Hepatocyte (in vitro differentiated cells): ENCODE measurements around the gene CALY.

Experiments
- CTCF ChIP-seq: fragments of 200-600 bp; sonication (generic); IDR thresholded peaks from 2 replicates; pipeline ENCODE4 v1.5.1; 2016; ENCODE audit warnings: antibody characterized with exemption, mild to moderate bottlenecking; ENCODE audit not compliant: poor library complexity
- EZH2 ChIP-seq: fragments of 200-600 bp; sonication (generic); IDR thresholded peaks from 2 replicates; pipeline ENCODE4 v1.6.1; 2016; ENCODE audit warnings: antibody characterized with exemption, mild to moderate bottlenecking, borderline replicate concordance

GRCh38 chr10:133379801-133380666 lies 43.3 kb upstream of the CALY start:
- no peak for TF ChIP-seq CTCF
- no peak for TF ChIP-seq EZH2
